Natural killer cell treated with Interleukin-12 subunit alpha and Interleukin-12 subunit beta and Interleukin-15 and Interleukin-18, amount 100 ng/mL, for 72 hours (primary cell): ENCODE data around the gene CBX1. TPM values are rescaled to one million over a fixed set of nuclear protein-coding genes. Genes with fewer than 3 reads are reported as not detected.
"Not testable (repeated sequence)": the region's sequence is repeated elsewhere in the genome, so short reads cannot be mapped to it uniquely, and the experiment has no call there.

Source experiments
- ATAC-seq, 2 donors: fragments of 150-1000 bp; cut with Tn5 transposase in 1 of 2; sonication (Bioruptor Pico), chemical (Tn5 transposase) in 1 of 2; 2 replicates each; pipeline ENCODE4 v1.10.0; 2021
- DNase-seq: peaks from one replicate; pipeline ENCODE4 v3.0.0; 2022; ENCODE audit warnings: low spot score
- H3K27ac Mint-ChIP-seq, 2 donors: 1 replicate in 1 of 2; 2 replicates in 1 of 2; pipeline ENCODE4 v1.8.0; 2022; ENCODE audit warnings: mixed read lengths in 2 of 2, mild to moderate bottlenecking in 1 of 2, moderate library complexity in 1 of 2
- H3K27me3 Mint-ChIP-seq, 2 donors: 1 replicate in 1 of 2; 2 replicates in 1 of 2; pipeline ENCODE4 v1.8.0; 2022; ENCODE audit warnings: mixed read lengths in 2 of 2
- H3K36me3 Mint-ChIP-seq: one replicate; pipeline ENCODE4 v1.8.0; 2022; ENCODE audit warnings: mixed read lengths
- H3K4me1 Mint-ChIP-seq, 2 donors: 1 replicate in 1 of 2; 2 replicates in 1 of 2; pipeline ENCODE4 v1.8.0; 2022; ENCODE audit warnings: low read depth in 2 of 2, mixed read lengths in 2 of 2, mild to moderate bottlenecking in 1 of 2
- H3K4me3 Mint-ChIP-seq: one replicate; pipeline ENCODE4 v1.8.0; 2022; ENCODE audit warnings: mixed read lengths
- H3K9me3 Mint-ChIP-seq: 2 replicates; pipeline ENCODE4 v1.8.0; 2022; ENCODE audit warnings: mixed read lengths
- total RNA-seq, 2 donors: library from RNA; stranded (reverse); gene quantifications; one replicate each; pipeline ENCODE4 v1.2.3, GENCODE V29; 2022

The CBX1 gene
- total RNA-seq, 2 donors from 2014 or later: 51.8 to 58.5 TPM

- H3K36me3 Mint-ChIP-seq: no peaks in the 10 kb centered on the region
- DNase-seq: peak; percentile 79
- no peaks in the 10 kb centered on the region for H3K9me3 Mint-ChIP-seq
- no peaks in the 10 kb centered on the region for H3K27me3 Mint-ChIP-seq
- peaks cover 0 to 3% of the 10 kb centered on the region in 2 donors for H3K4me1 Mint-ChIP-seq
- no peak overlapping the region for H3K4me3 Mint-ChIP-seq
- no peak overlapping the region for H3K27ac Mint-ChIP-seq
- ATAC-seq: peak in 1 of 2 donors; percentile 78
These were observed 26.8 kb downstream of the CBX1 start for GRCh38 chr17:48074322-48075081.

- H3K27me3 Mint-ChIP-seq, H3K27ac Mint-ChIP-seq, H3K36me3 Mint-ChIP-seq, H3K4me1 Mint-ChIP-seq, DNase-seq, ATAC-seq, H3K9me3 Mint-ChIP-seq, H3K4me3 Mint-ChIP-seq: not testable (repeated sequence)
These were observed 27.6 kb downstream of the CBX1 start for GRCh38 chr17:48073566-48074094.

GRCh38 chr17:48072811-48073210 lies 28.5 kb downstream of the CBX1 start:
- H3K27me3 Mint-ChIP-seq, ATAC-seq, H3K36me3 Mint-ChIP-seq, H3K4me3 Mint-ChIP-seq, H3K9me3 Mint-ChIP-seq, H3K27ac Mint-ChIP-seq, DNase-seq, H3K4me1 Mint-ChIP-seq: not testable (repeated sequence)

- H3K4me1 Mint-ChIP-seq: peaks cover 0 to 3% of the 10 kb centered on the region in 2 donors
- no peak overlapping the region for H3K27ac Mint-ChIP-seq
- no peak overlapping the region for H3K4me3 Mint-ChIP-seq
- no peaks in the 10 kb centered on the region for H3K27me3 Mint-ChIP-seq
- H3K9me3 Mint-ChIP-seq: no peaks in the 10 kb centered on the region
- ATAC-seq: no peak
- no peak for DNase-seq
- peaks cover 9% of the 10 kb centered on the region for H3K36me3 Mint-ChIP-seq
These were observed 29.6 kb downstream of the CBX1 start for GRCh38 chr17:48071654-48072053.

GRCh38 chr17:48070195-48070594 lies 31.1 kb downstream of the CBX1 start:
- ATAC-seq: no peak
- no peak overlapping the region for H3K4me3 Mint-ChIP-seq
- no peak overlapping the region for H3K27ac Mint-ChIP-seq
- peaks cover 16% of the 10 kb centered on the region for H3K36me3 Mint-ChIP-seq
- no peaks in the 10 kb centered on the region for H3K27me3 Mint-ChIP-seq
- peaks cover 0 to 3% of the 10 kb centered on the region in 2 donors for H3K4me1 Mint-ChIP-seq
- no peak for DNase-seq
- H3K9me3 Mint-ChIP-seq: no peaks in the 10 kb centered on the region

GRCh38 chr17:48068491-48068961 lies 32.8 kb downstream of the CBX1 start:
- ATAC-seq (peak in 1 of 2 donors; percentile 59), DNase-seq (no peak)
- H3K4me3 Mint-ChIP-seq: no peak overlapping the region
- H3K4me1 Mint-ChIP-seq: peaks cover 0 to 5% of the 10 kb centered on the region in 2 donors
- H3K36me3 Mint-ChIP-seq: peaks cover 22% of the 10 kb centered on the region
- H3K27me3 Mint-ChIP-seq: no peaks in the 10 kb centered on the region
- peak overlapping the region in 1 of 2 donors; percentile 43 for H3K27ac Mint-ChIP-seq
- H3K9me3 Mint-ChIP-seq: no peaks in the 10 kb centered on the region

- ATAC-seq, H3K27ac Mint-ChIP-seq, H3K4me1 Mint-ChIP-seq, H3K9me3 Mint-ChIP-seq, DNase-seq, H3K4me3 Mint-ChIP-seq, H3K27me3 Mint-ChIP-seq: not testable (repeated sequence)
- peaks cover 22% of the 10 kb centered on the region for H3K36me3 Mint-ChIP-seq
These were observed 33.5 kb downstream of the CBX1 start for GRCh38 chr17:48067808-48068207.

- ATAC-seq: no peak
- Mint-ChIP-seq H3K9me3 (no peaks in the 10 kb centered on the region), H3K36me3 (peaks cover 27% of the 10 kb centered on the region)
These were observed 34.0 kb downstream of the CBX1 start for GRCh38 chr17:48067245-48067644.

GRCh38 chr17:48066656-48067055 lies 34.6 kb downstream of the CBX1 start:
- H3K27me3 Mint-ChIP-seq: no peaks in the 10 kb centered on the region

More at GRCh38 chr17:48067245-48067644, 34.0 kb downstream of the CBX1 start:
- H3K27ac Mint-ChIP-seq: no peak overlapping the region
- H3K4me1 Mint-ChIP-seq: peaks cover 0 to 5% of the 10 kb centered on the region in 2 donors
- DNase-seq: no peak
- H3K27me3 Mint-ChIP-seq: no peaks in the 10 kb centered on the region
- no peak overlapping the region for H3K4me3 Mint-ChIP-seq

GRCh38 chr17:48066192-48066591 lies 35.1 kb downstream of the CBX1 start:
- Mint-ChIP-seq H3K27ac (no peak overlapping the region), H3K27me3 (no peaks in the 10 kb centered on the region)
- no peak for ATAC-seq

More at GRCh38 chr17:48066656-48067055, 34.6 kb downstream of the CBX1 start:
- H3K36me3 Mint-ChIP-seq: peaks cover 27% of the 10 kb centered on the region
- ATAC-seq (no peak), DNase-seq (no peak)
- H3K27ac Mint-ChIP-seq: no peak overlapping the region
- H3K9me3 Mint-ChIP-seq: no peaks in the 10 kb centered on the region
- H3K4me3 Mint-ChIP-seq: no peak overlapping the region
- H3K4me1 Mint-ChIP-seq: peaks cover 0 to 5% of the 10 kb centered on the region in 2 donors

GRCh38 chr17:48064638-48065037 lies 36.6 kb downstream of the CBX1 start:
- Mint-ChIP-seq H3K27me3 (no peaks in the 10 kb centered on the region), H3K36me3 (peaks cover 35% of the 10 kb centered on the region), H3K9me3 (no peaks in the 10 kb centered on the region), H3K4me1 (peaks cover 0 to 15% of the 10 kb centered on the region in 2 donors), H3K4me3 (no peak overlapping the region), H3K27ac (no peak overlapping the region)
- ATAC-seq (no peak), DNase-seq (no peak)

More at GRCh38 chr17:48066192-48066591, 35.1 kb downstream of the CBX1 start:
- Mint-ChIP-seq H3K9me3 (no peaks in the 10 kb centered on the region), H3K4me3 (no peak overlapping the region), H3K4me1 (peaks cover 0 to 7% of the 10 kb centered on the region in 2 donors), H3K36me3 (peaks cover 31% of the 10 kb centered on the region)
- DNase-seq: no peak

- Mint-ChIP-seq H3K4me1 (peaks cover 0 to 24% of the 10 kb centered on the region in 2 donors), H3K9me3 (no peaks in the 10 kb centered on the region), H3K27ac (no peak overlapping the region), H3K36me3 (peaks cover 42% of the 10 kb centered on the region), H3K27me3 (no peaks in the 10 kb centered on the region), H3K4me3 (no peak overlapping the region)
- DNase-seq (no peak), ATAC-seq (no peak)
These were observed 39.0 kb downstream of the CBX1 start for GRCh38 chr17:48062273-48062672.

GRCh38 chr17:48060249-48060648 lies 41.0 kb downstream of the CBX1 start:
- Mint-ChIP-seq H3K4me1 (peaks cover 18 to 43% of the 10 kb centered on the region in 2 donors), H3K36me3 (peaks cover 41% of the 10 kb centered on the region), H3K4me3 (no peak overlapping the region), H3K27me3 (no peaks in the 10 kb centered on the region), H3K9me3 (no peaks in the 10 kb centered on the region), H3K27ac (peak overlapping the region; percentile 35 to 70)
- DNase-seq (no peak), ATAC-seq (no peak)

GRCh38 chr17:48059125-48059668 lies 42.1 kb downstream of the CBX1 start:
- H3K27ac Mint-ChIP-seq: peak overlapping the region; percentile 26 to 99
- H3K4me3 Mint-ChIP-seq: no peak overlapping the region
- ATAC-seq (no peak), DNase-seq (no peak)
- peaks cover 35% of the 10 kb centered on the region for H3K36me3 Mint-ChIP-seq
- H3K27me3 Mint-ChIP-seq: no peaks in the 10 kb centered on the region
- no peaks in the 10 kb centered on the region for H3K9me3 Mint-ChIP-seq
- peaks cover 22 to 46% of the 10 kb centered on the region in 2 donors for H3K4me1 Mint-ChIP-seq
